LNCaP clone FGC (cell line): ENCODE data around the gene SCML2.

Source experiments
- DNase-seq: peaks from one replicate; pipeline ENCODE4 v3.0.0-alpha.2; 2011; ENCODE audit warnings: low read depth
- H3K4me3 ChIP-seq: 2 replicates; pipeline ENCODE4 v1.5.1; 2011; ENCODE audit warnings: mild to moderate bottlenecking, low read depth, low read length, control low read depth
- CTCF ChIP-seq: IDR thresholded peaks from 2 replicates; pipeline ENCODE4 v1.5.1; 2012; ENCODE audit warnings: mild to moderate bottlenecking; ENCODE audit not compliant: control insufficient read depth, insufficient read depth; ENCODE audit errors: extremely low read depth

SCML2 gene

GRCh38 chrX:18294893-18295292, 59.6 kb downstream of the SCML2 start:
- DNase-seq: no peak
- no peak for TF ChIP-seq CTCF
- no peak overlapping the region for H3K4me3 ChIP-seq

GRCh38 chrX:18291006-18291545, 63.4 kb downstream of the SCML2 start:
- no peak for DNase-seq
- H3K4me3 ChIP-seq: no peak overlapping the region
- TF ChIP-seq CTCF: no peak

GRCh38 chrX:18290200-18290599, 64.3 kb downstream of the SCML2 start:
- no peak for DNase-seq
- H3K4me3 ChIP-seq: no peak overlapping the region
- TF ChIP-seq CTCF: no peak

GRCh38 chrX:18288716-18289115, 65.8 kb downstream of the SCML2 start:
- no peak for DNase-seq
- H3K4me3 ChIP-seq: no peak overlapping the region
- no peak for TF ChIP-seq CTCF

- no peak overlapping the region for H3K4me3 ChIP-seq
- DNase-seq: no peak
- TF ChIP-seq CTCF: no peak
These were observed 68.1 kb downstream of the SCML2 start for GRCh38 chrX:18286322-18286831.

GRCh38 chrX:18278449-18278848, 76.0 kb downstream of the SCML2 start:
- DNase-seq: no peak

More at GRCh38 chrX:18278449-18278848, 76.0 kb downstream of the SCML2 start:
- no peak overlapping the region for H3K4me3 ChIP-seq
- TF ChIP-seq CTCF: no peak
